Prostate gland (tissue), 2 donors: ENCODE measurements around the gene ROR1.

Experiments
- CTCF ChIP-seq, 4 experiments: fragments of 200-600 bp in 2 of 4; fragments of 450-650 bp in 2 of 4; sonication (generic) in 2 of 4; IDR thresholded peaks; 1 replicate in 3 of 4; 2 replicates in 1 of 4; pipeline ENCODE4 v1.5.1; 2016 to 2019; ENCODE audit warnings: antibody characterized with exemption in 4 of 4, mild to moderate bottlenecking in 2 of 4, moderate library complexity in 2 of 4
- POLR2A ChIP-seq: fragments of 450-650 bp; IDR thresholded peaks from one replicate; pipeline ENCODE4 v1.6.1; 2016; ENCODE audit warnings: antibody characterized with exemption, mild to moderate bottlenecking

GRCh38 chr1:63831409-63831808 lies 57.6 kb downstream of the ROR1 start:
- TF ChIP-seq CTCF (IDR thresholded peaks at IDR 0.05) (no peak), POLR2A (no peak)
